Thymus (tissue), 11 donors: ENCODE results near the gene MAP1LC3B2. TPM values are rescaled to one million over a fixed set of nuclear protein-coding genes. Genes with fewer than 3 reads are reported as not detected.

Experiments used
- DNase-seq, 9 donors: peaks; one replicate each; pipeline ENCODE4 v3.0.0-alpha.2; 2013; ENCODE audit warnings: low spot score in 9 of 9, low read depth in 6 of 9, missing footprints in 1 of 9
- H3K27ac ChIP-seq, 2 donors: one replicate each; pipeline ENCODE4 v1.5.1; 2013; ENCODE audit warnings: control low read depth in 1 of 2, low read depth in 1 of 2, low read length in 1 of 2, mild to moderate bottlenecking in 1 of 2, moderate library complexity in 1 of 2
- H3K27me3 ChIP-seq, 2 donors: one replicate each; pipeline ENCODE4 v1.5.1; 2013; ENCODE audit warnings: low read length in 1 of 2; ENCODE audit not compliant: control insufficient read depth in 2 of 2, insufficient read depth in 1 of 2
- H3K36me3 ChIP-seq, 2 donors: one replicate each; pipeline ENCODE4 v1.5.1; 2013; ENCODE audit warnings: low read length in 1 of 2, mild to moderate bottlenecking in 1 of 2, moderate library complexity in 1 of 2; ENCODE audit not compliant: control insufficient read depth in 2 of 2, insufficient read depth in 2 of 2
- H3K4me1 ChIP-seq, 2 donors: one replicate each; pipeline ENCODE4 v1.5.1; 2013; ENCODE audit warnings: low read length in 2 of 2; ENCODE audit not compliant: control insufficient read depth in 2 of 2, insufficient read depth in 2 of 2
- H3K4me3 ChIP-seq, 2 donors: one replicate each; pipeline ENCODE4 v1.5.1; 2013; ENCODE audit warnings: low read length in 2 of 2, control low read depth in 1 of 2, mild to moderate bottlenecking in 1 of 2
- H3K9me3 ChIP-seq, 2 donors: one replicate each; pipeline ENCODE4 v1.5.1; 2013; ENCODE audit warnings: low read length in 1 of 2, mild to moderate bottlenecking in 1 of 2; ENCODE audit not compliant: control insufficient read depth in 2 of 2, insufficient read depth in 1 of 2
- WGBS: extraction: QIAGEN DNeasy Blood & Tissue Kit; methylation state at CpG from one replicate; pipeline ENCODE4 v1.1.7; 2013; 5-methylcytosine and 5-hydroxymethylcytosine counted together
- polyA plus RNA-seq: library from polyadenylated mRNA; stranded (reverse); fragments of 200-250 nt; gene quantifications from one replicate; pipeline ENCODE4 v1.2.3, GENCODE V29; 2013
- total RNA-seq: library from RNA; stranded (reverse); fragments of 120-200 nt; gene quantifications from one replicate; pipeline ENCODE4 v1.2.4, GENCODE V29; 2013
- donor health status: healthy.

MAP1LC3B2 gene
- total and polyA plus RNA-seq, 2 donors, result 2.0 to 6.5 TPM

GRCh38 chr12:116551952-116552772 lies 7.0 kb upstream of the MAP1LC3B2 start:
- H3K27ac ChIP-seq, result no peak overlapping the region

DNA sequence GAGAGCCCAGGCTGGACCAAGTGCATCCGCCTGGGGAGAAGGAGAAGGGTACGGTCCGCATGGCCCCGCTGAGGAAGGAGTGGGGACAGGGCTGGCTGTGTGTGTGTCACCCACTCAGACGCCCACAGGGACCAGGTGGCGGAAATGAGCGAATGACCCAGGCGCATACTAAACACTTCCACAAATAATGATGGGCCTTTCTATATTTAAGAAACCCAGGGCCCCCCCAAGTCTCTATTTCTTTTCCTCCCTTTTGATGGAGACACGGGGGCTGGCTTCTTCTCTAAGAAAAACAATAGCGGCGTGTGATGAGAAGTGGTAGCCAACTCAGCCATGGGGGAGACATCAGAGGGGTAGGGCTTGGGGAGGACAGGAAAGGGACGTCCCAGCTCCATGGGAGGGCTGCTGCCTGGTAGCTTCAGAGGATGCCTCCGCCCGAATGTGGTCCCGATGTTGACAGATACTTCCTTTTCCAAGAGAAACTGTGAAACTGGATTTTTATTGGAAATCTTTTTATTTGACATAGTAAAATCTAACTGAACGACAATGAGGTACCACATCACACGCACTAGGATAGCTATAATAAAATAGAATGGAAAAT lies 6.3 kb upstream of the MAP1LC3B2 start:
- H3K9me3 ChIP-seq, result peaks cover 0 to 8% of the 10 kb centered on the region in 2 donors
- peaks cover 12 to 28% of the 10 kb centered on the region in 2 donors for H3K4me1 ChIP-seq
- 98% methylated on average over 17 of the region's 17 CpGs for WGBS
- no peaks in the 10 kb centered on the region for H3K27me3 ChIP-seq
- H3K4me3 ChIP-seq, result no peak overlapping the region
- no peak for DNase-seq
- H3K27ac ChIP-seq, result no peak overlapping the region
- H3K36me3 ChIP-seq, result no peaks in the 10 kb centered on the region

More at GRCh38 chr12:116551952-116552772, 7.0 kb upstream of the MAP1LC3B2 start:
- Histone ChIP-seq H3K4me1 (peaks cover 5 to 27% of the 10 kb centered on the region in 2 donors), H3K36me3 (no peaks in the 10 kb centered on the region), H3K4me3 (no peak overlapping the region), H3K9me3 (peaks cover 0 to 8% of the 10 kb centered on the region in 2 donors), H3K27me3 (no peaks in the 10 kb centered on the region)
- DNase-seq, result no peak
- 97% methylated on average over 16 of the region's 16 CpGs for WGBS

GRCh38 chr12:116556356-116556952 lies 2.7 kb upstream of the MAP1LC3B2 start:
- DNase-seq, result no peak
- no peaks in the 10 kb centered on the region for H3K27me3 ChIP-seq
- no peaks in the 10 kb centered on the region for H3K36me3 ChIP-seq
- peaks cover 0 to 8% of the 10 kb centered on the region in 2 donors for H3K9me3 ChIP-seq
- no peak overlapping the region for H3K4me3 ChIP-seq
- H3K27ac ChIP-seq, result no peak overlapping the region
- H3K4me1 ChIP-seq, result peaks cover 26 to 55% of the 10 kb centered on the region in 2 donors
- 88% methylated on average over 6 of the region's 6 CpGs for WGBS

GRCh38 chr12:116556964-116557698 lies 2.0 kb upstream of the MAP1LC3B2 start:
- 74% methylated on average over 4 of the region's 4 CpGs for WGBS
- peak overlapping the region in 1 of 2 donors; percentile 24 for H3K27ac ChIP-seq
- peaks cover 26 to 58% of the 10 kb centered on the region in 2 donors for H3K4me1 ChIP-seq
- H3K36me3 ChIP-seq, result no peaks in the 10 kb centered on the region
- H3K4me3 ChIP-seq, result no peak overlapping the region
- H3K27me3 ChIP-seq, result no peaks in the 10 kb centered on the region
- DNase-seq, result no peak
- H3K9me3 ChIP-seq, result peaks cover 0 to 8% of the 10 kb centered on the region in 2 donors

GRCh38 chr12:116558280-116559161 lies 660 bp upstream of the MAP1LC3B2 start:
- no peaks in the 10 kb centered on the region for H3K27me3 ChIP-seq
- H3K36me3 ChIP-seq, result no peaks in the 10 kb centered on the region
- DNase-seq, result peak in 2 of 9 donors; percentile 26 to 45
- H3K27ac ChIP-seq, result peak overlapping the region; percentile 97 to 98
- peaks cover 0 to 4% of the 10 kb centered on the region in 2 donors for H3K9me3 ChIP-seq
- peak overlapping the region; percentile 15 to 43 for H3K4me3 ChIP-seq
- 51% methylated on average over 21 of the region's 21 CpGs for whole genome bisulfite sequencing
- peaks cover 26 to 58% of the 10 kb centered on the region in 2 donors for H3K4me1 ChIP-seq

GRCh38 chr12:116561181-116561821 lies 2.1 kb downstream of the MAP1LC3B2 start:
- Histone ChIP-seq H3K4me1 (peaks cover 26 to 54% of the 10 kb centered on the region in 2 donors), H3K4me3 (no peak overlapping the region), H3K36me3 (no peaks in the 10 kb centered on the region), H3K27me3 (no peaks in the 10 kb centered on the region), H3K27ac (no peak overlapping the region), H3K9me3 (peaks cover 0 to 9% of the 10 kb centered on the region in 2 donors)
- WGBS, result 70% methylated on average over 6 of the region's 6 CpGs
- no peak for DNase-seq

DNA sequence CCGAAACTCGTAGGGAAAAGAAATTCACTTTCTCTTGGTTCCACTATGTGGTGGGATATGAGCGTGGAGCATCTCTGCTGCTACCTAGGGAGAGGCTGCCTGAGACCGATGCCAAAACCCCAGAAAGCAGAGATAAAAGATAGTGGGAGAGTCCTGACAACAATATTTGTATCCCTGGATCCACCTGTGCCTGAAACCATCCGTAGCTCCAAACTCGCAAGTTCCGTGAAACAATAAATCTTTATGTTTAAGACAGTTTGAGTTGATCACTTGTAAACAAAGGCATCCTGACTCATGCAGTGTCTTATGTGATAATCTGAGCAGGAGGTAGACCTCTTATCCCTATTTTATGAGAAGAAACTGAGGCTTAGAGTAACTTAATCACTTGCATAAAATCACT lies 2.9 kb downstream of the MAP1LC3B2 start:
- Histone ChIP-seq H3K4me1 (peaks cover 25 to 46% of the 10 kb centered on the region in 2 donors), H3K9me3 (peaks cover 0 to 9% of the 10 kb centered on the region in 2 donors), H3K4me3 (no peak overlapping the region), H3K27me3 (no peaks in the 10 kb centered on the region), H3K36me3 (no peaks in the 10 kb centered on the region), H3K27ac (no peak overlapping the region)
- WGBS, result 83% methylated on average over 7 of the region's 7 CpGs
- DNase-seq, result no peak

DNA sequence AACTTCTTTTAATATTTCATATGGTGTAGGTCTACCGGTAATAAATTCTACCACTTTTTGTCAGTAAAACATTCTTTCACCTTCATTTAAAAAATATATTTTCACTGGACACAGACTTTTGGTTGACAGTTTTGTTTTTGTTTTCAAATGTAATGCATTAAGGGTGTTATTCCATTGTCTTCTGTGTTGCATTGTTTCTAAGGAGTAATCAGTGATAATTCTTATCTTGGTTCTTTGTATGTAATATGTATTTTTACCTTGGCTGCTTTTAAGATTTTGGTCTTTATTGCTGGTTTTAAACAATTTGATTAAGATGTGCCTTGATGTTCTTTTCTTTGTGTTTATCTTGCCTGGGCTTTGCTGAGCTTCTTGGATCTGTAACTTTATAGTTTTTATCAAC lies 4.1 kb downstream of the MAP1LC3B2 start:
- Histone ChIP-seq H3K4me1 (peaks cover 15 to 35% of the 10 kb centered on the region in 2 donors), H3K36me3 (no peaks in the 10 kb centered on the region), H3K27me3 (no peaks in the 10 kb centered on the region), H3K4me3 (no peak overlapping the region), H3K27ac (no peak overlapping the region), H3K9me3 (peaks cover 0 to 9% of the 10 kb centered on the region in 2 donors)
- DNase-seq, result no peak
- 99% methylated on average over 1 of the region's 1 CpG for WGBS
